KMS-11 (cell line): ENCODE measurements around the gene C11orf24.

Source experiments
- H2AFZ ChIP-seq: fragments of 200-600 bp; sonication (generic); 2 replicates; pipeline ENCODE4 v1.6.1; 2016; ENCODE audit warnings: antibody characterized with exemption, mixed run types, low read depth
- H3K27ac ChIP-seq: fragments of 200-600 bp; sonication (generic); 2 replicates; pipeline ENCODE4 v1.6.1; 2016; ENCODE audit warnings: mild to moderate bottlenecking, mixed run types
- H3K27me3 ChIP-seq: fragments of 200-600 bp; sonication (generic); 2 replicates; pipeline ENCODE4 v1.6.1; 2017; ENCODE audit warnings: mild to moderate bottlenecking, low read depth, mixed run types, moderate library complexity; ENCODE audit not compliant: insufficient read depth
- H3K36me3 ChIP-seq: fragments of 200-600 bp; sonication (generic); 2 replicates; pipeline ENCODE4 v1.6.1; 2017; ENCODE audit warnings: mild to moderate bottlenecking, mixed run types; ENCODE audit not compliant: insufficient read depth
- H3K4me1 ChIP-seq: fragments of 200-600 bp; sonication (generic); 2 replicates; pipeline ENCODE4 v1.6.1; 2016; ENCODE audit warnings: mild to moderate bottlenecking, low read depth, mixed run types; ENCODE audit not compliant: poor library complexity, severe bottlenecking
- H3K4me2 ChIP-seq: fragments of 200-600 bp; sonication (generic); 2 replicates; pipeline ENCODE4 v1.7.0; 2016; ENCODE audit warnings: mild to moderate bottlenecking, mixed run types
- H3K4me3 ChIP-seq: fragments of 200-600 bp; sonication (generic); IDR thresholded peaks from 2 replicates; pipeline ENCODE4 v1.6.1; 2017; ENCODE audit warnings: low read depth, low read length, mixed read lengths; ENCODE audit not compliant: insufficient read depth
- H3K79me2 ChIP-seq: fragments of 200-600 bp; sonication (generic); 2 replicates; pipeline ENCODE4 v1.6.1; 2016; ENCODE audit warnings: low read depth, mixed run types; ENCODE audit not compliant: insufficient read depth
- H3K9ac ChIP-seq: fragments of 200-600 bp; sonication (generic); 2 replicates; pipeline ENCODE4 v1.6.1; 2016; ENCODE audit warnings: mild to moderate bottlenecking, mixed run types
- H4K20me1 ChIP-seq: fragments of 200-600 bp; sonication (generic); 2 replicates; pipeline ENCODE4 v1.6.1; 2016; ENCODE audit warnings: mild to moderate bottlenecking, mixed run types; ENCODE audit not compliant: insufficient read depth
- TF ChIP-seq, protein P1 (sequence below): fragments of 200-600 bp; sonication (generic); conservative IDR thresholded peaks from 2 replicates; pipeline ENCODE4 v1.6.1; 2017; ENCODE audit warnings: low read depth, mild to moderate bottlenecking, antibody characterized with exemption, low read length, moderate library complexity, mixed read lengths

The C11orf24 gene

DNA sequence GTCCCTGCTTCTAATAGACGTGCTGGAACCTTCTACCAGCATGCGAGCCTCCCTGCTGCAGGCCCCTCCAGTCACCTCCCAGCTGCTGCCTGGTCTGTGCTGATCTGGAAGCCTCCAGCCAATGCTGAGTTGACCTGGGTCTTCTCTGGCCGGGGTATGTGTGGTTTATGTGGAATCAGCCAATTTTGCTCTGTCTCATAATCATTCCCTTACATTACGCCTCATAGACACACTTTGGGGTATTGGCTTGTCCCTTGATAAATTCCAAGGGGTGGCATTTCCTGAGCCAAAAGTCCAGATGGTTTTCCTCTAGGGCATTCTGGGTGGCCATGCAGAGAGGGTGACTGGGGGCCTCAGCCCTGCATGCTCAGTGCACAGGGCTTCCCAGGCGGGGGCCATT is 50.4 kb downstream of the C11orf24 start:
- Histone ChIP-seq H4K20me1 (no peaks in the 10 kb centered on the region), H3K27ac (no peak overlapping the region)
- TF ChIP-seq, protein P1, sequence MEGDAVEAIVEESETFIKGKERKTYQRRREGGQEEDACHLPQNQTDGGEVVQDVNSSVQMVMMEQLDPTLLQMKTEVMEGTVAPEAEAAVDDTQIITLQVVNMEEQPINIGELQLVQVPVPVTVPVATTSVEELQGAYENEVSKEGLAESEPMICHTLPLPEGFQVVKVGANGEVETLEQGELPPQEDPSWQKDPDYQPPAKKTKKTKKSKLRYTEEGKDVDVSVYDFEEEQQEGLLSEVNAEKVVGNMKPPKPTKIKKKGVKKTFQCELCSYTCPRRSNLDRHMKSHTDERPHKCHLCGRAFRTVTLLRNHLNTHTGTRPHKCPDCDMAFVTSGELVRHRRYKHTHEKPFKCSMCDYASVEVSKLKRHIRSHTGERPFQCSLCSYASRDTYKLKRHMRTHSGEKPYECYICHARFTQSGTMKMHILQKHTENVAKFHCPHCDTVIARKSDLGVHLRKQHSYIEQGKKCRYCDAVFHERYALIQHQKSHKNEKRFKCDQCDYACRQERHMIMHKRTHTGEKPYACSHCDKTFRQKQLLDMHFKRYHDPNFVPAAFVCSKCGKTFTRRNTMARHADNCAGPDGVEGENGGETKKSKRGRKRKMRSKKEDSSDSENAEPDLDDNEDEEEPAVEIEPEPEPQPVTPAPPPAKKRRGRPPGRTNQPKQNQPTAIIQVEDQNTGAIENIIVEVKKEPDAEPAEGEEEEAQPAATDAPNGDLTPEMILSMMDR = no peak

DNA sequence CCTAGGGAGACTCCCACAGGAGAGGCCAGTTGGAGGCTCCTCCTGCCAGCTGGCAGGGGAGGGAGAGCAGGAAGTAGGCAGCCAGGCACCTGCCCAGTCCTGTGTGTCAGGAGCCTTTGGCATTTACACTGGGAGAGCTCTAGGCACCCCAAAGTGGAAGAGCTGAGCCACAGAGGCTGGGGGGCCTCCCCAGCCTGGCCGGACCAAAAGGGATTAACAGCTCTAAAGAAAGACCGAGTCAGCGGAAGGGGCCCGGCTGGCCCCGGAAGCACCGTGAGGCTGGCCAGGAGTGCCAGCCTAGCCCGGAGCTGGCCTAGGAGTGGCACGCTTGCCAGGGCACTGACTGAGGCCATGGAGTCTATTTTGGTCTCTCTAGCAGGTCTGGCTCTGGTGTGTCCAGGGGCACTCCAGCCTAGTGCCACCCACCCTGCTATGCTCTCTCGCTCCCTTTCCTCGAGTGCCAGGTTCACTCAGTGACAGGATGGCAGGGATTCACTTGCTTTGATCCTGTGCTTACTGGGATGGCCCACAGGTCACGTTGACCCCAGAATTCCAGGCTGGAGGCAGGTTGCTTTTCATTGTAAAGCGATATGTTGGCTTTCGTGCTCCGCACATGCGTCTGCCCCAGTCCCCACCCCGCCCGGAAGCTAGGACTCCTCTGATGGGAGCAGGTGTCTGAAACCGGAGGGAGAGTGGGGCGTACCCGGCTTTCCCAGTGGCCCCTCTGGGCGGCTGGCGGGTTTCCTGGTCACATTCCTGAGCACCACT is 55.4 kb downstream of the C11orf24 start:
- H3K27ac ChIP-seq = no peak overlapping the region
- H3K4me2 ChIP-seq = no peak overlapping the region
- TF ChIP-seq, protein P1 = no peak
- no peak overlapping the region for H2AFZ ChIP-seq
- no peaks in the 10 kb centered on the region for H3K27me3 ChIP-seq
- H3K4me3 ChIP-seq = no peak overlapping the region
- H4K20me1 ChIP-seq = no peaks in the 10 kb centered on the region
- H3K4me1 ChIP-seq = peaks cover 10% of the 10 kb centered on the region
- H3K9ac ChIP-seq = no peak overlapping the region
- H3K36me3 ChIP-seq = no peaks in the 10 kb centered on the region
- H3K79me2 ChIP-seq = peaks cover 12% of the 10 kb centered on the region

More for the DNA sequence above, 50.4 kb downstream of the C11orf24 start:
- Histone ChIP-seq H3K4me2 (no peak overlapping the region), H3K27me3 (no peaks in the 10 kb centered on the region), H3K4me1 (no peaks in the 10 kb centered on the region), H3K79me2 (no peaks in the 10 kb centered on the region), H2AFZ (no peak overlapping the region), H3K36me3 (no peaks in the 10 kb centered on the region), H3K9ac (no peak overlapping the region), H3K4me3 (no peak overlapping the region)

DNA sequence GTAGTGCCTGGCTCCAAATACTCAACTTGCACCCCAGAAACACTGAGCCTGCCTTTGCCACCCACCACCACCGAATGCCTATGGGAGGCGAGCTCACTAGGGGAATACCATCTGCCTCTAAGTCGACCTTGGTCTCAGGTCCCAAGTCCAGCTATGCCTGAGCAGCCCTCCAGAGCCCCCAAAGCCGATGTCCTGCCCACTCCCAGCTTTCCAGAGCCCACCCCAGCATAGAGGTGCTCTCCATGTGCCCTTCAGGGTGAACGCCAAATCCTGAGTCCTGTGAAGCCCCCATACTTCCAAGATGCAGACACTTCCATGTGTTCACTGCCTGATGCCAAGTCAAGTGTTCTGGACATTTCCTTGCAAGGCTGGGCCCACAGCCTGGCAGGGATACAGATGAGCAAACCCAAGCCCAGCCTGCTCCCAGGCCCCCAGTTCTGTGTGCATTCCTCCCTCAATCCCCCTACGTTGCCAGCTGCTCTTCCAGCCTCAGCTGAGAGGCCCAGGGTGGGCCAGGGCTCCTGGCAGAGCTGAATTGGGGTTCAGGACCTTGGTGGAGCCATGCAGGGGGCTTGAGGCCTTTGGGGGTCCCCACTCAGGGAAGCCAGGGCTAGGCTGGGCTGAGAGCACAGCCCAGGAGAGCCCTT is 56.1 kb downstream of the C11orf24 start:
- Histone ChIP-seq H3K79me2 (peaks cover 19% of the 10 kb centered on the region), H2AFZ (no peak overlapping the region), H3K4me1 (peaks cover 10% of the 10 kb centered on the region), H3K36me3 (no peaks in the 10 kb centered on the region), H4K20me1 (no peaks in the 10 kb centered on the region), H3K9ac (no peak overlapping the region), H3K4me2 (no peak overlapping the region), H3K27me3 (no peaks in the 10 kb centered on the region), H3K27ac (no peak overlapping the region), H3K4me3 (no peak overlapping the region)
- TF ChIP-seq, protein P1 = no peak

DNA sequence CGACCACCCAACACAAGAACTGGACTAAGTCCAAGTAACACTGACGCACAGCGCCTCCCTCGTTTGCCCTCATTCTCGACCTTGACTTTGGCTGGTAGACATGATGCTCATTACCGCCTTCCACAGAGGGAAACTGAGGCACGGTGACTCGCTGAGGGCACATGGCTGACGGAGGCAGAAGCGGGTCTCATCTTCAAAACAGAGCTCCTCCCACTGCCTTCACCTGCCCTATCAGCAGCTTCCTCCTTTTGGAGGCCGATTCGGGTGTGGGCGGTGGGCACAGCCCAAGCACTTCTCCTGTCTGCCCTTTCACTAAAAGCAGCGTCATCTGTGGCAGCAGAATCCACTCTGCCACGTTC is 56.7 kb downstream of the C11orf24 start:
- H3K9ac ChIP-seq = no peak overlapping the region
- H3K4me2 ChIP-seq = no peak overlapping the region
- no peak overlapping the region for H2AFZ ChIP-seq
- no peak overlapping the region for H3K27ac ChIP-seq
- H3K4me1 ChIP-seq = peaks cover 16% of the 10 kb centered on the region
- H3K4me3 ChIP-seq = no peak overlapping the region
- H3K36me3 ChIP-seq = no peaks in the 10 kb centered on the region
- H4K20me1 ChIP-seq = no peaks in the 10 kb centered on the region
- TF ChIP-seq, protein P1 = no peak
- H3K79me2 ChIP-seq = peaks cover 25% of the 10 kb centered on the region
- no peaks in the 10 kb centered on the region for H3K27me3 ChIP-seq
